Neural progenitor cell (in vitro differentiated cells): ENCODE data around the gene KREMEN2.

ENCODE experiments used
- CTCF ChIP-seq: fragments of 200-600 bp; sonication (generic); IDR thresholded peaks from 2 replicates; pipeline ENCODE4 v1.5.1; 2017; ENCODE audit warnings: antibody characterized with exemption, mild to moderate bottlenecking
- EZH2phosphoT487 ChIP-seq: fragments of 200-600 bp; sonication (generic); IDR thresholded peaks from 2 replicates; pipeline ENCODE4 v1.6.1; 2017; ENCODE audit warnings: antibody characterized with exemption

- no peak for TF ChIP-seq CTCF
- no peak for TF ChIP-seq EZH2phosphoT487
Observed at GRCh38 chr16:2936436-2937011, 27.6 kb upstream of the KREMEN2 start.
